ENCODE data around the gene PMS1.
"Not testable (repeated sequence)": the region's sequence is repeated elsewhere in the genome, so short reads cannot be mapped to it uniquely, and the experiment has no call there.

Gene PMS1

DNA sequence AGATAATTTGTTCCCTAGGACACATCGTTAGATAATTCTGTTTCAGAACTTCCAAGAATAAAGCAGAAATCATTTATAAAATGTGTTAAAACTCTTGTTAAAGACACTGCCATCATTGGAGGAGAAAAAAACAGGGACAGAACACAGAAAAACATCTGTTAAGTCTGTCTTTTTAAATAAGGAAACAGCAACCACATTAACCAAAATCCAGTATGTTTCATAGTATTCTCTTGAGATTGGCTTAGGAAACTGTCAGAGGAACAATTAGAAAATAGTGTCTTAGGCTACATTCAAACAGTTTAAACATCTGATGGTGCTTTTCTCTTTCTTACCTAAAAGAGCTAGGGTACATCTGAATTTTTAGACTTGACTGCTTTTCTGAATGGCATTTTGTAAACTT, 81.6 kb downstream of the PMS1 start:
- DNase-seq (ENCODE audit: low spot score) = no peak

GRCh38 chr2:189866296-189866695, 82.0 kb downstream of the PMS1 start:
- DNase-seq (ENCODE audit: low spot score) = peak; percentile 18

DNA sequence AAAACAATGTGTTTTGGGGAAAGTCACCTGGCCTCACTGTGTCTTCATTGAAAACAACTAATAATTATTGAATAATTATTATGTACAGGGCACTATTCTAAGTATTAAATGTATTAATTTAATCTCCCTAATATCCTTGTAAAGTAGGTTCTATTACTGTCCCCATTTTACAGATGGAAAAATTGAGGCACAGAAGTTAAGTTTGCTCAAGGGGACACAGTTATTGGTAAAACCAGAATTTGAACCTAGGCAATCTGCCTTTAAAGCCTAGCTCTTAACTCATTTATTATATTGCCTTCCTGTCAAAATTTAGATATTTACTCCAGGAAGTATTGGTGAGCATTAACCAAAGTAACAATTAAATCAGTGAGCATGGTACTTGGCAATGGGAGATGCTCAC, 84.6 kb downstream of the PMS1 start:
- DNase-seq (ENCODE audit: low spot score) = no peak

DNA sequence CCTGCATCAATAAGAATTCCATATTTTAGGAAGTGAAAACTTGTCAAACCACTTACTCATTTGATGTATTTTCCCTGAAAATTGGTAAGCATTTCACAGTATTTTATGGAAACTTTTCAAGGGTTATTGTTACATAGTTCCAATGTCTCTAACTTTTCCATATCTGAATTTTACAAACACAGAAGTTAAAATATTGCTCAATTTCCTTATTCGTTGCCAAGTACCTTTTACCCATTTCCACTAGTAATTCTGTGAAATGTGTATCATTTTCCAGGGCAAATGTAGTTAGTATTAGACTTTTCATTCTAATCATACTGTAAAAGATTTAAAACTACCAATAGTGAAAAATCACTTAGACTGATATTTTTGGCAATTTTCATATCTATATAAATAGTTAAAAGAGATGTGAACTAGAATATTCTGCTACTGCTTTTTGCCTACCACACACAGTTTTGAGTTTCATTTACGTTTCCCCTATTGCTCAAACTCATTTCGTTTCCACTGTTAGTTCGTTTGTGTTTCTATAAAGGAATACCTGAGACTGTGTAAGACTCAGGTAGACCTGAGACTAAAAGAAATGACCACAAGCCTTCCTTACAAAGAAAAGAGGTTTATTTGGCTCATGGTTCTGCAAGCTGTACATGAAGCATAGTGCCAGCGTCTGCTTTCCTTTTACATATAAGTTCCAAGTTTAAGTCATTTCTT, 86.3 kb downstream of the PMS1 start:
- DNase-seq (ENCODE audit: low spot score) = no peak

DNA sequence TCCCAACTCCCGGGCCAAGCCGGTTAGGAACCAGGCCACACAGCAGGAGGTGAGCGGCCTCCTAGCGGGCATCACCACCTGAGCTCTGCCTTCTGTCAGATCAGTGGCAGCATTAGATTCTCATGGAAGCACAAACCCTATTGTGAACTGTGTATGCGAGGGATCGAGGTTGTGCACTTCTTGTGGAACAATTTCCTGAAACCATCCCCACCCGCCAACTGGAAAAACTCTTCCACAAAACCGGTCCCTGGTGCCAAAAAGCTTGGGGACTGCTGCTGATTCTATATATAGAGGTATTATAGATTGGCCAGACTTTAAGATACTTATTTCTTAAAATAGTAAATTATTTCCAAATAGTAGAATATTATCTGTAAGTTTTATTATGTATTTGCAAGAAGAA, 89.4 kb downstream of the PMS1 start:
- DNase-seq (ENCODE audit: low spot score) = no peak

GRCh38 chr2:189874586-189875320, 90.5 kb downstream of the PMS1 start:
- DNase-seq (ENCODE audit: low spot score) = no peak

DNA sequence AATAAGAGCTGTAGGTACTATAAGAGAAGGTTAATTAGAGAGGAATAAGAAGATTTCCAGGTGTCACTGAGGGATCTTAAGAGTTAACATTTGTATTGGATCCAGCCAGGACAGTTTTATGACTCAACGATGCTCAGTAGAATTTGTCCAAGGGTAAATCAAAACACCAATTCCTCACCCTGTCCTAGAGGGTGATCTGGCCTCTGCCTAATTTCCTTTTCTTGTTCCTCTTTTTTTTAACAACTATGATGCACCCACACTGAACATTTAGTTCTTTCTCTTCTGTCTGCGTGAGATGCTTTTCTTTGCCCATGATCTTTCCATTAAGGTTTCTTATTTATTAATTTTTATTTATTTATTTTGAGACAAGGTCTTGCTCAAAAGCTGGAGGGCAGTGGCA, 92.0 kb downstream of the PMS1 start:
- no peak for DNase-seq (ENCODE audit: low spot score)

DNA sequence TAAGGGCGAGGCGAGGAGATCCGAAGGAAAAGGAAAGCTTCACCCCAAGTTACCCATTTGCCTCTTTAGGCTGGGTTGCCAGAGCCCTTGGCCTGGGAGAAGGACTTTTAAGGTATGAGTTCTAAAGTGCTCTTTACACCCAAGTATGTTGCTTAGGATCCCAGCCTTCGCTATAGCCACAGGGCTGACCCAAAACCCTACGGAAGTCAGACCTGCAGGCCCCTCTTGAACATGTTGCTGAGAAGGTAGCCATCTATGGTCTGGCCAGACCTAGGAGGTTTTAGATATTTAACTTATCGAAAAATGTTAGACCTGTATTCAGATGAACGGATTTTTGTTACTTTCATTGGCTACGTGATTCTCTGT, 95.4 kb downstream of the PMS1 start:
- DNase-seq (ENCODE audit: low spot score) = no peak

DNA sequence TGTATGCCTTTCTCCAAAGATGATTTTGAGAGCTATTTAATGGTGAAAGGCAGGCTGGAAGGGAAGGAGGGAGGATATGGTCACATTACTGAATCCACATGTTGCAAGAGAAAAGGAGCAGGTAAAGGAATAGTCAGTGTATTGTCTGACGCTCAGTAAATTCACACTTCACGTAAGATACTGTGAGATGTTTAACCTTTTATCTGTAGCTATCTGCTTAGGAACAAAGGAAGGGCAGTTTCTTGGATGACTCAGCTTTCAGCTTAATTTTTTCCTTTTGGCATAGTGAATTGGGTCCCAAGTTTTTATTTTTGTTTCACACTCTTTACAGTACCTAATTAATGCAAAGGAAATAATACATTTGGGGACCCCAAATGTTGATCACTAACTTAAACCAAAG, 96.2 kb downstream of the PMS1 start:
- no peak for DNase-seq (ENCODE audit: low spot score)

DNA sequence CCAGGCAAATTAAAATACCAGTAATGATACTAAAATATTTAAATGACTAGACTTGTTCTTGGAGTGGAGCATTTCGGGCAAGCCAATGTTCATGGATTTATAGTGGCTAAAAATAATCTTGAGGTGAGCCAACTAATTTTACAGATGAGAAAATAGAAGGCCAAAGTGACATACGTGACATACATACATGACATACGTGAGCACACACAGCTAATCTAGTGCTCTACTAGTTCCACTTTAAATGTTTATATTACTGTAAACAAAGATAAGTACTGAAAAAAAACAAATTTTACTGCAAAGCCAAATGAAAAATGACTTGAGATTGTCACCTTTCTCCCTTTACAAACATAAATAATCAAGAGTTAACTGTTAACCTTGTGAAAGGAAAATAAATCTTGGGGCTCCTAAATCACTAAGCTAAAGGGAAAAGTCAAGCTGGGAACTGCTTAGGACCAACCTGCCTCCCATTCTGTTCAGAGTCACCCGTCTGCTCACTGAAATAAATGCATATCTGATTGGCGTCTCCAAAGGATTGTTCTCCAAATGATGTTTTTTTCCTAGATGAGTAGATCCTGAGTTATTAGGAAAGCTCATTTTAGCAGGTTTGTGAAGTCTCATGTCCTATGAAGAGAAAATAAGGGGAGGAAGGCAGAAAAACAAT, 96.7 kb downstream of the PMS1 start:
- no peak for DNase-seq (ENCODE audit: low spot score)

DNA sequence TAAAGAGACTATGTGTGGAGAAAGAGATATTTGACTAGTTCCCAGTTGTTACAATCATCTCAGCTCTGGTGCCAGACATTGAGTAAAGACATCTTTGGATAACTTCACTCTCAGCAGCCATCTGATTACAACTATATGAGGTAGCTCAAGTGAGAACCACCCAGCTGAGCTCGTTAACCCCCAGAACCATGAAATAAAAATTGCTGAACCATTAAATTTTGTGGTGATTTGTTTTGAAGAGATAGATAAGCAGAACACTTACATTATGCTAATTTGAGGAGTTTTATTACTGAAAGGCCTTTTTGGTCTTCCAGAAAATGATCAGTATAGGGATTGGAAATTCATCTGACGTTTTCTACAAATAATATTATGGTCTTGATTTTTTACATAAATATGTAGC, 101.1 kb downstream of the PMS1 start:
- no peak for DNase-seq (ENCODE audit: low spot score)

- not testable (repeated sequence) for DNase-seq (ENCODE audit: low spot score)
Measured at GRCh38 chr2:189892546-189893294, 108.5 kb downstream of the PMS1 start.

DNA sequence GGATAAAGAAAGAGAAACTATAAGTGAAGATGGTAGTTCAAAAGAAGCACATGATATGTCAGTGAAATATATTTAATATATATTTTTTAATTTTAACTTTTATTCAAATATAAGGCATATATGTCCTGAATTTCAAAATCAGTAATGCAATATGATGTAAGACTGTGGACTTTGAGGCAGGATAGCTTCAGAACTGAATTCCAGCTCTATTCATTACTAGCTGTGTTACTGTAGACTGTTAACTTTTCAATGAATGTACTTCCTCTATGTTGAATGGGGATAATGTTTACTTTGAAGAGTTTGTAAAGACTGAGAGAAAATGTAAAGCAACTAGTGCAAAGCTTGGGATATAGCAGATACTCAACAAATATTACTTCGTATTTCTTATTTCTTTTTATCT, 112.6 kb downstream of the PMS1 start:
- DNase-seq (ENCODE audit: low spot score) = no peak

- no peak for DNase-seq (ENCODE audit: low spot score)
Measured at GRCh38 chr2:189899101-189899500, 114.9 kb downstream of the PMS1 start.

GRCh38 chr2:189900726-189901125, 116.5 kb downstream of the PMS1 start:
- no peak for DNase-seq (ENCODE audit: low spot score)

DNA sequence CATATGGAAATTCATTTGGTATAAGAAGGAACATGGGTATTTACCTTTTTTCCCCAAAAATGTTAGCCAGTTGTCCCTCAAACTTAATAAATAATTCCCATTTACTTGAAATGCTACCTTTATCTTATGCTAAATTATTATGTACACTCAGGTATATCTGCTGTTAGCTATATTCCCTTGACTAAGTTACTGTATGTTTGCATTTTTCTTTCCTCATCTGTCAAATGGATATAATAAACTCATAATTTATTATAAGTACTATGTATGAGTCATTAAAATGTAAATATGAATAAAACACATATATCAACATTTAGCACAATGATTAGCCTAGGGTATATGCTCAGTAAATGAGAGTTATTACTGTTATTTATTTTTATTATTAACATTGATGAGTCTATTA, 117.4 kb downstream of the PMS1 start:
- no peak for DNase-seq (ENCODE audit: low spot score)

DNA sequence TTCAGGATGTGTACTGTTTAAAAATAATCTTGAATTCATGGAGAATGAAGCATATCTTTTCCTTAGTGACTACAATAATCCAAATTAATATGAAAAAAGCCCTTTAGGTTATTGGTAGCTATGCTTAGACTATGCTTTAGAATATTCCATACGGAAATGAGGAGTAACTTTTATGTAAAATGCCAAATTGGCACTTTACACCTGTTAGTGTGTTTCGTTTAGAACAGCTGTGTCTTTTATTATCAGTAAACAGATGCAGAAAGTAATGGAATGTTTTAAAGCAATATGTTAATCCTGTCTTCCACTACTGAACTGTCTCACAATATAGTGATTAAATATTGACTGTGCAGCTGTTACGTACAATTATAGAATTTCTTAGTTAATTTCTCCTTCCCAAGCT, 129.6 kb downstream of the PMS1 start:
- no peak for DNase-seq (ENCODE audit: low spot score)

DNA sequence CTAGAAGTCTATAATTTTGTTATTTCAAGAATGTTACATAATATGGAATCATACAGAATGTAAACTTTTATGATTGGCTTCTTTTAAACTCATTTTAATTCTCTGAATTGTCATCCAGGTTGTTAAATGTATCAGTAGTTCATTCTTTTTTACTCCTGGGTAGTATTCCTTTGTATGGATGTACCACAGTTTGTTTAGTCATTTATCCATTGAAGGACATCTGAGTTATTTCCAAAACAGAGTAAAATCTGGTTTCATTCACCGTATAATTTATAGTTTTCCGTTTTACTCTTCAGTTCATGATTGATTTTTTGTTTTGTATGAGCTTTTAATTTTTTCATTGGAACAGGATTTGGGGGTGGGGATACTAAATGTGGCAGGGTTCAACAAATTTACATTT, 132.4 kb downstream of the PMS1 start:
- no peak for DNase-seq (ENCODE audit: low spot score)

All from GM03348 (cell line).